CD4-positive, alpha-beta memory T cell (primary cell): ENCODE data around the gene TVP23A. TPM values are rescaled to one million over a fixed set of nuclear protein-coding genes. Genes with fewer than 3 reads are reported as not detected.
A peak's percentile ranks its signal among the peaks of the same experiment; 100 is the strongest.

ENCODE experiments used
- CTCF ChIA-PET: fragments of 350-600 bp; sonication (Branson Sonifier 250); formaldehyde crosslinking; loops from one replicate; lab custom pipeline; 2021; ENCODE audit warnings: inconsistent platforms; ENCODE audit not compliant: partially characterized antibody; lab: Charles Lee
- POLR2A ChIA-PET: fragments of 350-600 bp; sonication (Branson Sonifier 250); formaldehyde crosslinking; loops from one replicate; lab custom pipeline; 2021; ENCODE audit not compliant: partially characterized antibody; lab: Charles Lee
- DNase-seq, 5 donors: peaks; one replicate each; pipeline versions ENCODE4 v3.0.0 to v3.0.0-alpha.2; 2020 to 2022; ENCODE audit warnings: mixed read lengths in 1 of 5
- H3K27ac ChIP-seq: one replicate; pipeline ENCODE4 v1.7.0; 2013; ENCODE audit warnings: low read depth, low read length
- H3K27me3 ChIP-seq: 2 replicates; pipeline ENCODE4 v1.7.0; 2013; ENCODE audit warnings: mild to moderate bottlenecking, low read length, moderate library complexity; ENCODE audit not compliant: insufficient read depth
- H3K36me3 ChIP-seq: 2 replicates; pipeline ENCODE4 v1.7.0; 2013; ENCODE audit warnings: mild to moderate bottlenecking, low read length, moderate library complexity; ENCODE audit not compliant: insufficient read depth
- H3K4me1 ChIP-seq: 2 replicates; pipeline ENCODE4 v1.7.0; 2013; ENCODE audit warnings: mild to moderate bottlenecking, low read length, moderate library complexity; ENCODE audit not compliant: insufficient read depth
- H3K4me3 ChIP-seq, 2 donors: one replicate each; pipeline ENCODE4 v1.7.0; 2013; ENCODE audit warnings: low read length in 2 of 2, mild to moderate bottlenecking in 1 of 2
- H3K9me3 ChIP-seq, 2 donors: one replicate each; pipeline ENCODE4 v1.7.0; 2013; ENCODE audit warnings: low read length in 2 of 2, control low read depth in 1 of 2; ENCODE audit not compliant: control insufficient read depth in 1 of 2
- H3K27ac Mint-ChIP-seq, 7 donors: one replicate each; pipeline ENCODE4 v1.8.0; 2020 to 2021; ENCODE audit warnings: mixed read lengths in 7 of 7, mild to moderate bottlenecking in 6 of 7, inconsistent platforms in 3 of 7, moderate library complexity in 3 of 7
- H3K27me3 Mint-ChIP-seq, 2 donors: one replicate each; pipeline ENCODE4 v1.8.0; 2020 to 2021; ENCODE audit warnings: mixed read lengths in 2 of 2
- H3K36me3 Mint-ChIP-seq, 2 donors: one replicate each; pipeline ENCODE4 v1.8.0; 2020 to 2021; ENCODE audit warnings: mixed read lengths in 2 of 2, inconsistent platforms in 1 of 2, mild to moderate bottlenecking in 1 of 2
- H3K4me1 Mint-ChIP-seq, 4 donors: one replicate each; pipeline ENCODE4 v1.8.0; 2020 to 2021; ENCODE audit warnings: mixed read lengths in 4 of 4, mild to moderate bottlenecking in 1 of 4
- H3K4me3 Mint-ChIP-seq, 8 donors: one replicate each; pipeline ENCODE4 v1.8.0; 2020 to 2021; ENCODE audit warnings: mixed read lengths in 8 of 8, mild to moderate bottlenecking in 7 of 8, moderate library complexity in 6 of 8, inconsistent platforms in 3 of 8
- H3K9me3 Mint-ChIP-seq, 8 donors: one replicate each; pipeline ENCODE4 v1.8.0; 2020 to 2021; ENCODE audit warnings: mixed read lengths in 8 of 8, mild to moderate bottlenecking in 5 of 8, inconsistent platforms in 3 of 8, moderate library complexity in 1 of 8
- intact Hi-C: fragments of 100-400 bp; cut with micrococcal nuclease; formaldehyde crosslinking; loops from one replicate; pipeline ENCODE4 v1.15.1; 2023
- polyA plus RNA-seq, 2 donors: library from polyadenylated mRNA; unstranded; fragments of 300-500 nt; fragmentation: Illumina TruSeq; gene quantifications; one replicate each; pipeline ENCODE4 v1.2.3, GENCODE V29; 2021
- total RNA-seq, 2 experiments: library from RNA; stranded (reverse); gene quantifications; one replicate each; pipeline ENCODE4 v1.2.3, GENCODE V29; 2021

TVP23A gene
- total RNA-seq (not detected), polyA plus RNA-seq (under 1 TPM in 1 of 2 donors, not detected in 1; 0.18 TPM)

GRCh38 chr16:10817963-10818941 is at the start of gene TVP23A:
TSS of gene TVP23A (minus strand) at chr16:10818794. CDS start at chr16:10818493, 301 bp downstream.
- no peak for DNase-seq
- no peaks in the 10 kb centered on the region for H3K4me1 ChIP-seq
- H3K27ac ChIP-seq = no peak within 1 kb of the TSS
- no peaks in the 10 kb centered on the region for H3K27me3 ChIP-seq
- H3K4me3 ChIP-seq = no peak within 1 kb of the TSS
- intact Hi-C loops = no loop called here
- no peaks in the 10 kb centered on the region for H3K9me3 Mint-ChIP-seq
- ChIA-PET CTCF (no interaction called here), POLR2A (no interaction called here)
- H3K27ac Mint-ChIP-seq = no peak within 1 kb of the TSS
- H3K36me3 ChIP-seq = no peaks in the 10 kb centered on the region
- peaks cover 3 to 5% of the 10 kb centered on the region in 2 donors for H3K27me3 Mint-ChIP-seq
- H3K4me1 Mint-ChIP-seq = no peaks in the 10 kb centered on the region
- H3K36me3 Mint-ChIP-seq = no peaks in the 10 kb centered on the region
- H3K4me3 Mint-ChIP-seq = no peak within 1 kb of the TSS
- H3K9me3 ChIP-seq = no peaks in the 10 kb centered on the region

GRCh38 chr16:10868104-10868595 is 49.6 kb upstream of the TVP23A start:
- ChIA-PET CTCF (no interaction called here), POLR2A (interaction anchor here (0.6 kb wide), 1 partner anchor 49 kb away, joined by 3 read pairs; no protein-coding TSS in a partner anchor)
- Mint-ChIP-seq H3K27me3 (peaks cover 8 to 11% of the 10 kb centered on the region in 2 donors), H3K9me3 (no peaks in the 10 kb centered on the region), H3K4me3 (peak overlapping the region in 2 of 8 donors; percentile 11 to 22), H3K27ac (peak overlapping the region in 1 of 7 donors; percentile 43), H3K4me1 (peaks cover 23 to 38% (median 31%) of the 10 kb centered on the region in 4 donors), H3K36me3 (no peaks in the 10 kb centered on the region)
- DNase-seq = no peak
- H3K4me1 ChIP-seq = peaks cover 30% of the 10 kb centered on the region
- H3K27me3 ChIP-seq = no peaks in the 10 kb centered on the region
- H3K27ac ChIP-seq = no peak overlapping the region
- intact Hi-C loops = no loop called here
- H3K4me3 ChIP-seq = no peak overlapping the region
- H3K9me3 ChIP-seq = no peaks in the 10 kb centered on the region
- H3K36me3 ChIP-seq = no peaks in the 10 kb centered on the region

GRCh38 chr16:10867199-10867598 is 48.6 kb upstream of the TVP23A start:
- no peaks in the 10 kb centered on the region for H3K9me3 ChIP-seq
- Mint-ChIP-seq H3K36me3 (no peaks in the 10 kb centered on the region), H3K4me1 (peaks cover 22 to 38% (median 31%) of the 10 kb centered on the region in 4 donors), H3K27ac (no peak overlapping the region), H3K9me3 (no peaks in the 10 kb centered on the region), H3K4me3 (no peak overlapping the region), H3K27me3 (peaks cover 8 to 9% of the 10 kb centered on the region in 2 donors)
- H3K27ac ChIP-seq = no peak overlapping the region
- no peak for DNase-seq
- H3K27me3 ChIP-seq = no peaks in the 10 kb centered on the region
- peaks cover 30% of the 10 kb centered on the region for H3K4me1 ChIP-seq
- H3K4me3 ChIP-seq = no peak overlapping the region
- no peaks in the 10 kb centered on the region for H3K36me3 ChIP-seq
- ChIA-PET CTCF (no interaction called here), POLR2A (no interaction called here)
- intact Hi-C loops = no loop called here

- Histone ChIP-seq H3K4me3 (no peak overlapping the region), H3K27ac (no peak overlapping the region), H3K27me3 (no peaks in the 10 kb centered on the region), H3K4me1 (peaks cover 24% of the 10 kb centered on the region), H3K36me3 (no peaks in the 10 kb centered on the region), H3K9me3 (no peaks in the 10 kb centered on the region)
- POLR2A ChIA-PET = no interaction called here
- H3K27me3 Mint-ChIP-seq = peaks cover 9 to 10% of the 10 kb centered on the region in 2 donors
- no peaks in the 10 kb centered on the region for H3K36me3 Mint-ChIP-seq
- H3K4me3 Mint-ChIP-seq = no peak overlapping the region
- no peak overlapping the region for H3K27ac Mint-ChIP-seq
- intact Hi-C loops = no loop called here
- no peaks in the 10 kb centered on the region for H3K9me3 Mint-ChIP-seq
- CTCF ChIA-PET = no interaction called here
- peaks cover 16 to 32% (median 24%) of the 10 kb centered on the region in 4 donors for H3K4me1 Mint-ChIP-seq
- DNase-seq = no peak
These were observed 47.7 kb upstream of the TVP23A start for GRCh38 chr16:10865991-10866966.

- Histone ChIP-seq H3K36me3 (no peaks in the 10 kb centered on the region), H3K4me3 (no peak overlapping the region), H3K27me3 (no peaks in the 10 kb centered on the region), H3K9me3 (no peaks in the 10 kb centered on the region), H3K4me1 (no peaks in the 10 kb centered on the region), H3K27ac (no peak overlapping the region)
- intact Hi-C loops = no loop called here
- peaks cover 0 to 5% (median 0%) of the 10 kb centered on the region in 8 donors for H3K9me3 Mint-ChIP-seq
- ChIA-PET CTCF (interaction anchor here (0.7 kb wide), 1 partner anchor 826 kb away, joined by 3 read pairs; no protein-coding TSS in a partner anchor), POLR2A (no interaction called here)
- no peak for DNase-seq
- H3K36me3 Mint-ChIP-seq = no peaks in the 10 kb centered on the region
- H3K4me1 Mint-ChIP-seq = no peaks in the 10 kb centered on the region
- H3K27me3 Mint-ChIP-seq = peaks cover 6 to 10% of the 10 kb centered on the region in 2 donors
- no peak overlapping the region for H3K27ac Mint-ChIP-seq
- no peak overlapping the region for H3K4me3 Mint-ChIP-seq
These were observed 43.8 kb upstream of the TVP23A start for GRCh38 chr16:10862438-10862837.

GRCh38 chr16:10859658-10860057 is 41.1 kb upstream of the TVP23A start:
- DNase-seq = no peak
- Mint-ChIP-seq H3K4me1 (no peaks in the 10 kb centered on the region), H3K36me3 (no peaks in the 10 kb centered on the region), H3K27me3 (peaks cover 4 to 8% of the 10 kb centered on the region in 2 donors), H3K4me3 (no peak overlapping the region), H3K9me3 (peaks cover 0 to 5% (median 0%) of the 10 kb centered on the region in 8 donors), H3K27ac (no peak overlapping the region)
- H3K4me1 ChIP-seq = no peaks in the 10 kb centered on the region
- no peaks in the 10 kb centered on the region for H3K27me3 ChIP-seq
- no peaks in the 10 kb centered on the region for H3K36me3 ChIP-seq
- POLR2A ChIA-PET = no interaction called here
- intact Hi-C loops = no loop called here
- no peaks in the 10 kb centered on the region for H3K9me3 ChIP-seq
- no peak overlapping the region for H3K27ac ChIP-seq
- H3K4me3 ChIP-seq = no peak overlapping the region
- CTCF ChIA-PET = no interaction called here
